GM12878 (cell line): ENCODE measurements around the gene PAK3. TPM values are rescaled to one million over a fixed set of nuclear protein-coding genes. Genes with fewer than 3 reads are reported as not detected.

ENCODE experiments used
- ATAC-seq: fragments of 200-7000 bp; cut with Tn5 transposase; 3 replicates; pipeline ENCODE4 v1.9.1; 2020; ENCODE audit warnings: mild to moderate bottlenecking, moderate library complexity
- BruUV-seq: library from RNA; stranded (reverse); fragments of 400-500 nt; replicated peaks from 2 replicates; lab custom pipeline; 2021; lab: Mats Ljungman, UMichigan
- CTCF ChIA-PET: fragments of 300-600 bp; sonication (Branson Sonifier 250); formaldehyde crosslinking; extraction: SDS; loops from one replicate; lab custom pipeline; 2021; ENCODE audit warnings: inconsistent platforms; lab: Yijun Ruan, JAX
- POLR2A ChIA-PET: fragments of 350-600 bp; formaldehyde crosslinking; extraction: SDS; loops from one replicate; lab custom pipeline; 2021; ENCODE audit warnings: inconsistent platforms; lab: Charles Lee
- RAD21 ChIA-PET: fragments of 300-600 bp; sonication (Branson Sonifier 250); formaldehyde crosslinking; loops from one replicate; lab custom pipeline; 2023; ENCODE audit warnings: antibody characterized with exemption; ENCODE audit not compliant: unreplicated experiment; lab: Charles Lee
- SMC1A ChIA-PET: fragments of 300-600 bp; sonication (Branson Sonifier 250); formaldehyde crosslinking; loops from one replicate; lab custom pipeline; 2023; ENCODE audit not compliant: unreplicated experiment, uncharacterized antibody; lab: Charles Lee
- DNase-seq: peaks from one replicate; pipeline ENCODE4 v3.0.0-alpha.2; 2011; ENCODE audit warnings: low read depth, low spot score
- FAIRE-seq: peaks from 3 replicates; lab custom pipeline; 2011; peaks lifted over from hg19 to GRCh38; lab: Jason Lieb, UNC
- H2AFZ ChIP-seq: 2 replicates; pipeline ENCODE4 v1.6.0; 2011; ENCODE audit warnings: low read depth, low read length, control low read depth; ENCODE audit not compliant: control insufficient read depth
- H3K27ac ChIP-seq: 2 replicates; pipeline ENCODE4 v1.5.1; 2011; ENCODE audit warnings: control low read depth; ENCODE audit not compliant: control insufficient read depth, insufficient read depth
- H3K27me3 ChIP-seq, 2 experiments: replicated peaks in 1 of 2; 2 replicates each; pipeline versions ENCODE4 v1.6.0 to v1.6.1; 2011; ENCODE audit warnings: low read length in 1 of 2; ENCODE audit not compliant: control insufficient read depth in 2 of 2, insufficient read depth in 2 of 2
- H3K36me3 ChIP-seq, 2 experiments: 2 replicates each; pipeline ENCODE4 v1.5.1; 2011; ENCODE audit warnings: low read length in 1 of 2; ENCODE audit not compliant: control insufficient read depth in 2 of 2, insufficient read depth in 2 of 2
- H3K4me1 ChIP-seq: 2 replicates; pipeline ENCODE4 v1.6.1; 2011; ENCODE audit warnings: mild to moderate bottlenecking, low read length, moderate library complexity, mixed read lengths; ENCODE audit not compliant: control insufficient read depth, insufficient read depth
- H3K4me2 ChIP-seq: 2 replicates; pipeline ENCODE4 v1.6.0; 2011; ENCODE audit warnings: control low read depth; ENCODE audit not compliant: control insufficient read depth, insufficient read depth
- H3K4me3 ChIP-seq: fragments of 200-600 bp; sonication (generic); 2 replicates; pipeline ENCODE4 v1.5.1; 2016
- H3K79me2 ChIP-seq: 2 replicates; pipeline ENCODE4 v1.6.0; 2011; ENCODE audit warnings: low read length; ENCODE audit not compliant: control insufficient read depth, insufficient read depth
- H3K9ac ChIP-seq: 2 replicates; pipeline ENCODE4 v1.8.0; 2011; ENCODE audit warnings: low read length, control low read depth, mixed read lengths; ENCODE audit not compliant: control insufficient read depth, insufficient read depth
- H3K9me3 ChIP-seq: replicated peaks from 3 replicates; pipeline ENCODE4 v1.5.1; 2011; ENCODE audit warnings: mild to moderate bottlenecking, low read length; ENCODE audit not compliant: control insufficient read depth, insufficient read depth
- H4K20me1 ChIP-seq: 2 replicates; pipeline ENCODE4 v1.6.0; 2011; ENCODE audit not compliant: control insufficient read depth, insufficient read depth
- ASH2L ChIP-seq: fragments of 300-600, 200-600 bp; sonication (generic); IDR thresholded peaks from 2 replicates; pipeline ENCODE4 v1.6.1; 2017; ENCODE audit warnings: low read depth, mild to moderate bottlenecking, borderline replicate concordance
- BHLHE40 ChIP-seq, 2 experiments: fragments of 450-650 bp in 1 of 2; IDR thresholded peaks; 2 replicates each; pipeline ENCODE4 v1.6.1; 2011 to 2017; ENCODE audit warnings: low read depth in 2 of 2, borderline replicate concordance in 1 of 2, improper control_type of control experiment in 1 of 2, low read length in 1 of 2, mild to moderate bottlenecking in 1 of 2
- CHD1 ChIP-seq: IDR thresholded peaks from 2 replicates; pipeline ENCODE4 v1.6.1; 2012; ENCODE audit warnings: low read depth, low read length, improper control_type of control experiment
- FOXK2 ChIP-seq: fragments of 450-650 bp; IDR thresholded peaks from 2 replicates; pipeline ENCODE4 v1.6.1; 2017; ENCODE audit warnings: mild to moderate bottlenecking, moderate library complexity
- NR2C1 ChIP-seq: fragments of 450-650 bp; IDR thresholded peaks from 2 replicates; pipeline ENCODE4 v1.6.1; 2017; ENCODE audit warnings: antibody characterized with exemption, mild to moderate bottlenecking, moderate library complexity
- PAX8 ChIP-seq: fragments of 450-650 bp; IDR thresholded peaks from 2 replicates; pipeline ENCODE4 v1.6.1; 2017; ENCODE audit warnings: mild to moderate bottlenecking, moderate library complexity
- RAD21 ChIP-seq: IDR thresholded peaks from 2 replicates; pipeline ENCODE4 v1.6.1; 2011; ENCODE audit warnings: mild to moderate bottlenecking, low read depth, low read length, moderate library complexity; ENCODE audit not compliant: insufficient read depth
- SIX5 ChIP-seq: IDR thresholded peaks from 2 replicates; pipeline ENCODE4 v1.6.1; 2011; ENCODE audit warnings: mild to moderate bottlenecking, low read depth, low read length, moderate library complexity; ENCODE audit not compliant: severe bottlenecking
- SMAD5 ChIP-seq: IDR thresholded peaks from 2 replicates; pipeline ENCODE4 v1.6.1; 2016; ENCODE audit warnings: antibody characterized with exemption, low read depth
- TBL1XR1 ChIP-seq: IDR thresholded peaks from 2 replicates; pipeline ENCODE4 v1.6.1; 2012; ENCODE audit warnings: low read depth, low read length, improper control_type of control experiment
- TCF7 ChIP-seq: IDR thresholded peaks from 2 replicates; pipeline ENCODE4 v1.6.1; 2014; ENCODE audit warnings: antibody characterized with exemption, borderline replicate concordance
- in situ Hi-C: fragments of 300-500 bp; cut with MboI; formaldehyde crosslinking; loops from 9 replicates; pipeline ENCODE4 v1.14.3; 2018; ENCODE audit warnings: mixed read lengths
- intact Hi-C: fragments of 100-400 bp; cut with micrococcal nuclease; formaldehyde crosslinking; loops from one replicate; pipeline ENCODE4 v1.14.2; 2022; ENCODE audit not compliant: unreplicated experiment
- polyA plus RNA-seq, 11 experiments: library from polyadenylated mRNA; depleted of rRNA in 4 of 11; unstranded in 6 of 11; stranded (reverse) in 5 of 11; fragments of >200 nt; fragmentation: Nextera tagmentation in 4 of 11; fragmentation: Illumina TruSeq in 1 of 11; extraction: Ambion mirVana in 4 of 11; extraction: Trizol in 1 of 11; gene quantifications; 1 replicate in 1 of 11; 2 replicates in 10 of 11; pipeline versions ENCODE4 v1.2.1 to v1.2.3, GENCODE V29; 2011 to 2016; ENCODE audit warnings: inconsistent platforms in 2 of 11, missing spikeins in 2 of 11, low read depth in 1 of 11
- total RNA-seq, 4 experiments: library from RNA; depleted of rRNA in 3 of 4; stranded (reverse); fragments of >200 nt in 3 of 4; fragmentation: Illumina TruSeq in 1 of 4; extraction: Trizol in 1 of 4; gene quantifications; 2 replicates each; pipeline versions ENCODE4 v1.2.1 to v1.2.3, GENCODE V29; 2013 to 2021
- TF ChIP-seq, protein P1 (sequence below): fragments of 450-650 bp; conservative IDR thresholded peaks from 2 replicates; pipeline ENCODE4 v1.6.1; 2017; ENCODE audit warnings: mild to moderate bottlenecking, moderate library complexity
- TF ChIP-seq, protein P2 (sequence below): fragments of 150-350 bp; IDR thresholded peaks from 2 replicates; pipeline ENCODE4 v1.6.1; 2016; ENCODE audit warnings: low read depth, low read length
- TF ChIP-seq, protein P3 (sequence below): IDR thresholded peaks from 2 replicates; pipeline ENCODE4 v1.6.1; 2012; ENCODE audit warnings: mild to moderate bottlenecking, low read depth, low read length

PAK3 gene
- total and polyA plus RNA-seq, 10 of the 15 experiments (the other 5 are each of a cell fraction or from before 2014, with no cell fraction given), result 0.02 to 0.10 (median 0.04) TPM; not detected in 6

DNA sequence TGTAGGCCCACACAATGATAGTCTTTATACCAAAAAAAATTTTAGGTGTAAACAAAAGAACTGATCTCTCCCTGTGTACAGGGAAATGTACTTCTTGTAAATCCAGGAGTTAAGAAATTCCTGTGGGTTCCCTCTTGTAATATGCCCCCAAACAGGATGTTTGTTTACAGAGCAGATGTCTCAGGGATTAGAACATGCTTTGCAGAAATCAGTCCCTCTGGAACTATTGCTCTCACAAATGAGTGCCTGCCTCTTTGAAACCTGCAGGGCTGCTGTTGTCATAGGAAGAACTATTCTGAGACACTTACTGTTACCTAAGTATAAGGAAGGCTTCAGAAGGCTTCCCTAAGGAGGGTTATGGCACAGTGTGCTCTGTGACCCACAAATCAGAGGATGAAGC, 35.6 kb downstream of the PAK3 start (continued):
- no peak for TF ChIP-seq CHD1
- no peak for TF ChIP-seq TCF7
- no peak for TF ChIP-seq PAX8
- TF ChIP-seq TBL1XR1, result no peak
- no peak for TF ChIP-seq RAD21
- no peak for TF ChIP-seq SMAD5

DNA sequence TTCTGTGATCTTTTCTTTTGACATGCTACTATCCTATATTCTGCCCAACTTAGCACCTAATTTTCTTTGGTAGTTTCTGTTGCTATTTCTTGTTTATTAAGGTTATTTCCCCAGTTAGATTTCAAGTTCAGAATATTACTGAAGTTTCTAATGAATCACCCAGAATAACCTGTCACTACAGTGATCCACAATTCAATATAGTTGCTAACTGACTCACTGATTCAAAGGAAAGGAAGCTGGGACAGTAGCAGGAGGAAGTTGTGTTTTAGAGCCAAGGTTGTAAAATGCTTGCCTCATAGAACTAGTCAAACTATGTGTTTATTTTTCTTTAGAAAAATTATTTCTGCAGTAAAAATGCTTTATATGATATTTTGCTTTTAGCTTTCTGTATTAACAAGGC, 37.4 kb downstream of the PAK3 start:
- RAD21 ChIA-PET, result no interaction called here
- CTCF ChIA-PET, result interaction anchor here (1.2 kb wide), 1 partner anchor 33 kb away, joined by 3 read pairs; no protein-coding TSS in a partner anchor
- Histone ChIP-seq H3K27me3 (no peaks in the 10 kb centered on the region), H3K4me3 (no peak overlapping the region), H4K20me1 (no peaks in the 10 kb centered on the region), H2AFZ (no peak overlapping the region), H3K4me2 (no peak overlapping the region), H3K9ac (no peak overlapping the region), H3K79me2 (no peaks in the 10 kb centered on the region), H3K27ac (no peak overlapping the region), H3K4me1 (no peaks in the 10 kb centered on the region), H3K36me3 (no peaks in the 10 kb centered on the region), H3K9me3 (no peaks in the 10 kb centered on the region)
- in situ Hi-C loops, result no loop called here
- POLR2A ChIA-PET, result no interaction called here
- FAIRE-seq (no peak), DNase-seq (no peak), ATAC-seq (no peak)
- intact Hi-C loops, result no loop called here
- SMC1A ChIA-PET, result no interaction called here
- BruUV-seq, result no TSS peak
- TF ChIP-seq, protein P1, sequence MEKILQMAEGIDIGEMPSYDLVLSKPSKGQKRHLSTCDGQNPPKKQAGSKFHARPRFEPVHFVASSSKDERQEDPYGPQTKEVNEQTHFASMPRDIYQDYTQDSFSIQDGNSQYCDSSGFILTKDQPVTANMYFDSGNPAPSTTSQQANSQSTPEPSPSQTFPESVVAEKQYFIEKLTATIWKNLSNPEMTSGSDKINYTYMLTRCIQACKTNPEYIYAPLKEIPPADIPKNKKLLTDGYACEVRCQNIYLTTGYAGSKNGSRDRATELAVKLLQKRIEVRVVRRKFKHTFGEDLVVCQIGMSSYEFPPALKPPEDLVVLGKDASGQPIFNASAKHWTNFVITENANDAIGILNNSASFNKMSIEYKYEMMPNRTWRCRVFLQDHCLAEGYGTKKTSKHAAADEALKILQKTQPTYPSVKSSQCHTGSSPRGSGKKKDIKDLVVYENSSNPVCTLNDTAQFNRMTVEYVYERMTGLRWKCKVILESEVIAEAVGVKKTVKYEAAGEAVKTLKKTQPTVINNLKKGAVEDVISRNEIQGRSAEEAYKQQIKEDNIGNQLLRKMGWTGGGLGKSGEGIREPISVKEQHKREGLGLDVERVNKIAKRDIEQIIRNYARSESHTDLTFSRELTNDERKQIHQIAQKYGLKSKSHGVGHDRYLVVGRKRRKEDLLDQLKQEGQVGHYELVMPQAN, result no peak
- no peak for TF ChIP-seq BHLHE40 (IDR thresholded peaks at IDR 0.05; ENCODE audit: borderline replicate concordance in 1 of 2, low read depth in 2 of 2, low read length in 1 of 2)
- TF ChIP-seq NR2C1, result no peak
- no peak for TF ChIP-seq FOXK2
- TF ChIP-seq, protein P2, sequence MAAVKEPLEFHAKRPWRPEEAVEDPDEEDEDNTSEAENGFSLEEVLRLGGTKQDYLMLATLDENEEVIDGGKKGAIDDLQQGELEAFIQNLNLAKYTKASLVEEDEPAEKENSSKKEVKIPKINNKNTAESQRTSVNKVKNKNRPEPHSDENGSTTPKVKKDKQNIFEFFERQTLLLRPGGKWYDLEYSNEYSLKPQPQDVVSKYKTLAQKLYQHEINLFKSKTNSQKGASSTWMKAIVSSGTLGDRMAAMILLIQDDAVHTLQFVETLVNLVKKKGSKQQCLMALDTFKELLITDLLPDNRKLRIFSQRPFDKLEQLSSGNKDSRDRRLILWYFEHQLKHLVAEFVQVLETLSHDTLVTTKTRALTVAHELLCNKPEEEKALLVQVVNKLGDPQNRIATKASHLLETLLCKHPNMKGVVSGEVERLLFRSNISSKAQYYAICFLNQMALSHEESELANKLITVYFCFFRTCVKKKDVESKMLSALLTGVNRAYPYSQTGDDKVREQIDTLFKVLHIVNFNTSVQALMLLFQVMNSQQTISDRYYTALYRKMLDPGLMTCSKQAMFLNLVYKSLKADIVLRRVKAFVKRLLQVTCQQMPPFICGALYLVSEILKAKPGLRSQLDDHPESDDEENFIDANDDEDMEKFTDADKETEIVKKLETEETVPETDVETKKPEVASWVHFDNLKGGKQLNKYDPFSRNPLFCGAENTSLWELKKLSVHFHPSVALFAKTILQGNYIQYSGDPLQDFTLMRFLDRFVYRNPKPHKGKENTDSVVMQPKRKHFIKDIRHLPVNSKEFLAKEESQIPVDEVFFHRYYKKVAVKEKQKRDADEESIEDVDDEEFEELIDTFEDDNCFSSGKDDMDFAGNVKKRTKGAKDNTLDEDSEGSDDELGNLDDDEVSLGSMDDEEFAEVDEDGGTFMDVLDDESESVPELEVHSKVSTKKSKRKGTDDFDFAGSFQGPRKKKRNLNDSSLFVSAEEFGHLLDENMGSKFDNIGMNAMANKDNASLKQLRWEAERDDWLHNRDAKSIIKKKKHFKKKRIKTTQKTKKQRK, result no peak
- TF ChIP-seq SIX5, result no peak
- TF ChIP-seq, protein P3, sequence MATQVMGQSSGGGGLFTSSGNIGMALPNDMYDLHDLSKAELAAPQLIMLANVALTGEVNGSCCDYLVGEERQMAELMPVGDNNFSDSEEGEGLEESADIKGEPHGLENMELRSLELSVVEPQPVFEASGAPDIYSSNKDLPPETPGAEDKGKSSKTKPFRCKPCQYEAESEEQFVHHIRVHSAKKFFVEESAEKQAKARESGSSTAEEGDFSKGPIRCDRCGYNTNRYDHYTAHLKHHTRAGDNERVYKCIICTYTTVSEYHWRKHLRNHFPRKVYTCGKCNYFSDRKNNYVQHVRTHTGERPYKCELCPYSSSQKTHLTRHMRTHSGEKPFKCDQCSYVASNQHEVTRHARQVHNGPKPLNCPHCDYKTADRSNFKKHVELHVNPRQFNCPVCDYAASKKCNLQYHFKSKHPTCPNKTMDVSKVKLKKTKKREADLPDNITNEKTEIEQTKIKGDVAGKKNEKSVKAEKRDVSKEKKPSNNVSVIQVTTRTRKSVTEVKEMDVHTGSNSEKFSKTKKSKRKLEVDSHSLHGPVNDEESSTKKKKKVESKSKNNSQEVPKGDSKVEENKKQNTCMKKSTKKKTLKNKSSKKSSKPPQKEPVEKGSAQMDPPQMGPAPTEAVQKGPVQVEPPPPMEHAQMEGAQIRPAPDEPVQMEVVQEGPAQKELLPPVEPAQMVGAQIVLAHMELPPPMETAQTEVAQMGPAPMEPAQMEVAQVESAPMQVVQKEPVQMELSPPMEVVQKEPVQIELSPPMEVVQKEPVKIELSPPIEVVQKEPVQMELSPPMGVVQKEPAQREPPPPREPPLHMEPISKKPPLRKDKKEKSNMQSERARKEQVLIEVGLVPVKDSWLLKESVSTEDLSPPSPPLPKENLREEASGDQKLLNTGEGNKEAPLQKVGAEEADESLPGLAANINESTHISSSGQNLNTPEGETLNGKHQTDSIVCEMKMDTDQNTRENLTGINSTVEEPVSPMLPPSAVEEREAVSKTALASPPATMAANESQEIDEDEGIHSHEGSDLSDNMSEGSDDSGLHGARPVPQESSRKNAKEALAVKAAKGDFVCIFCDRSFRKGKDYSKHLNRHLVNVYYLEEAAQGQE, result no peak
- TF ChIP-seq ASH2L, result no peak
